HG03135 (cell line): ENCODE data around the gene HHIPL1.
A peak's percentile ranks its signal among the peaks of the same experiment; 100 is the strongest.

Source experiments
- ATAC-seq: cut with Tn5 transposase; IDR thresholded peaks from one replicate; pipeline ENCODE4 v1.9.1; 2021; ENCODE audit warnings: mild to moderate bottlenecking, moderate library complexity; ENCODE audit not compliant: unreplicated experiment

Gene HHIPL1

DNA sequence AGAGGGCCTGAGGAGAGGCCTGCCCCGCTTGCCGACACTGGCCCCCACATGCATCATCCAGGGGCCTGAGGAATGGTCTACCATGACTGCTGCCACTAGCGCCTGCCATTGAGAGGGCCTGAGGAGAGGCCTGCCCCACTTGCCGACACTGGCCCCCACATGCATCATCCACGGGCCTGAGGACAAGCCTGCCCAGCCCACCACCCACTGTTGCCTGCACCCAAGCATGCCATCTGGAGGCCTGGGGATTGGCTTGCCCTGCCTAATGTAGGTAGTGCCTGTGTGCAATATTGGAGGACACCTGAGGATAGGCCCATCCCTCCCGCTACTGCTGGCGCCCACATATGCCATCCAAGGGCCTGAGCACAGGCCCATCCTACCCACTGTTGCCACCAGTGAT, 63.5 kb downstream of the HHIPL1 start:
- ATAC-seq = no peak

DNA sequence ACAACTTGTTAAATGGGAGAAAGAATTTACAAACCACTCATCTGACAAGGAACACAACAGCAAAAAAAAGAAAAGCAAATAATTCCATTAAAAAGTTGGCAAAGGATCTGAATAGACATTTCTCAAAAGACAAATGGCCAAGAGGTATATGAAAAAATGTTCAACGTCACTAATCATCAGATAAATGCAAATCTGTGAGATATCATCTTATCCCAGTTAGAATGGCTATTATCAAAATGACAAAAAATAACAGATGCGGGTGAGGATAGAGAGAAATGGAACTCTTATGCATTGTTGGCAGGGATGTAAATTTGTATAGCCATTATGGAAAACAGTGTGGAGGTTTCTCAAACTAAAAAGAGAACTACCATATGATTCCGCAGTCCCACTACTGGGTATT, 69.0 kb downstream of the HHIPL1 start:
- ATAC-seq = no peak

DNA sequence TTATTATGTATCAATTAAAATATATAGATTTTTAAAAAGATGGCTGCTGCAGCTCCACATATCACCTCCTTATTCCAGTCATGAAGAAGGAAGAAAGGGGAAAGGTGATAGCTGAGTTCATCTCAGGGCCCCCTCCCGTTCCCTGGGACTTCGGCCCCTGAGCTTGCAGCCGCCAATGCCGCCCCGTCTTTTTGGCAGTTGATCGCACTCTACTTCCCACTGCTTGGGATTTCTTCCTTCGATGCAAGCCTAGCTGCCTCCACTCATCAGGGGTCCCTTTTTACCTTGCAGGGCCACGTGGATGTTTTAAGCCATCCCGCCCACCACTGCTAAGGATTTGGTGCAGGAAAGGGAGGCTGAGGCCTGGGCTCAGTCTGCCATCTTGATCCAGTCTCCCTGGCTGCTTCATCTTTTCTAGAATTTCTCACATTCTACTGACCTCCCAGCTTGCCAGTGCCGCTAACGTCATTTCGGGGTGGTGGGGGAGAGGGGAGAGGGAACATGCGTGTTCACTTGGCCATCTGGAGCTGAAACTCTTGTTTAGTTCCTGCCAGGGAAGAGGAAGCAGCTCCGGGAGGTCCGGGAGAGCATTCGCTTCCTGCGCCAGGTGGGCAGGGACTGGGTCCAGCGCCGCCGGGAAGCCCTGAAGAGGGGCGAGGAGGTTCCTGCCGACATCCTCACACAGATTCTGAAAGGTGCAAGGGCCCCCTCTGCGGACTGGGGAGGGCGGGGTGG, 70.5 kb downstream of the HHIPL1 start:
- no peak for ATAC-seq

DNA sequence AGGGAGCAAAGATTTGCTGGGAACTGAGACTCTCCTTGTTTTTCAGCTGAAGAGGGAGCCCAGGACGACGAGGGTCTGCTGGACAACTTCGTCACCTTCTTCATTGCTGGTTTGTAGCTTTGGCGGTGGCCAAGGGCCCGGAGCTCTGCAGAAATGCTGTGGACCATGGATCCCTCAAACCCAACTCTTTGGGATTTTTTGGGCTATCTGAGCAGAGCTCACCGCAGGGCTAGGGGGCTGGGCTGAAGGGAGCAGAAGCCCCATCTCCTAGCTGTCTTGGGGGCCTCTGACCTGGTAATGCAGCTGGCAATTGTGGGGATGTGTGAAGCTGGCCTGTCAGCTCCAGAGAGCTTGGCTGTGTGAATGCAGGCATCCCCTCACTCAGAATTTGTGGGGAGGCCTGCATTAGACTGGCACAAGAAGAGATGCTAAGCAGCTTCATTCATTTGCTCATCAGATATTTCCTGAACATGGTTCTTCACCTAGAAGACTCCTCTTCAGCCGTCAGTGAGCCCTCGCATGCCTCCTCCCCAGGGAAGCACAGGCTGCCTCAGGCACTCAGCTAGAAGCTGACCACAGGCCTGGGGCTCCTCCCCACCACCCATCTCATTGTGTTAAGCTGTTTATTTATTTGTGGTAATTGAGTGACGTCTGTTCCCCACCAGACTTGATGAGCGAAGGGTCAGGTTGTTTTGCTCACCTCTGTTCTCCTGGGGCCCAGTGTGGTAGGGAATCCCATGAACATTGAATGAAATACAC, 71.3 kb downstream of the HHIPL1 start:
- no peak for ATAC-seq

DNA sequence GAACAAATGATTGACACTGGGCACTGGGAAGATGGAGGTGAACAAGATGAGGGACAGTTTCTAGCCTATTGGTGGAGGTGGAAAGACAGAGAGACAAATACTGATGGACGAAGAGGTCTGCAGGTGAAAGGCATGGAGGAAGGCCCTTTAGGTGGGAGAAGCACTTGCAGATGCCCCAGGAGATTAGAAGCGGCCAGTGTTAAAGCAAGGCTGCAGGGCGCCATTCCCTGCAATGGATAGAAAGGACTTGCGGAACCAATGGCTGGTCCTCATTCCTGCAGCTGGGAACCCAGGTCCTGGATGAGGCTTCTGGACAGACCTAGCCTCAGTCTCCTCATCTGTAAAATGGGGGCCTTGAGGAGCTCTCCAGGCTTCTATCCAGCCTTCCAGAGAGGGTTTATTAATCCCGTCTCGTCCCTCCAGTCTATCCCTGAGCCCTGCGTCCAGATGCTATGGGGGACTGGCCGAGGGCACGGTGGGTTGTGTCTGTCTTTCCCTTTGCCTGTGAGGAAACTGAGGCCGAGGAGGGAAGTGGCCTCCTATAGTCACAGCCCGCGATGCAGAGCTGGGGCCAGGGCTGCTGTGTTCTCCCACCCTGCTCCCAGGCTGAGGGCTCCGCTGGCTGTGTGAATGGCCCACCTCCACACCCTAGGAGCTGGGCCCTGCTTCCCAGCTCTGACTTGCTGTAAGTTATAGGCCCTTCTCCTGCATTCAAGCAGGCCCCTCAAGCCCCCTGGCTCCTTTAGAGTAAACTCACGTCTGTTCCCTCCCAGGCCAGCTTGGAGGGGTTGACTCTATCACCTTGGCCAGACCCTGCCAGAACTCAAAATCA, 72.1 kb downstream of the HHIPL1 start:
- ATAC-seq = no peak

DNA sequence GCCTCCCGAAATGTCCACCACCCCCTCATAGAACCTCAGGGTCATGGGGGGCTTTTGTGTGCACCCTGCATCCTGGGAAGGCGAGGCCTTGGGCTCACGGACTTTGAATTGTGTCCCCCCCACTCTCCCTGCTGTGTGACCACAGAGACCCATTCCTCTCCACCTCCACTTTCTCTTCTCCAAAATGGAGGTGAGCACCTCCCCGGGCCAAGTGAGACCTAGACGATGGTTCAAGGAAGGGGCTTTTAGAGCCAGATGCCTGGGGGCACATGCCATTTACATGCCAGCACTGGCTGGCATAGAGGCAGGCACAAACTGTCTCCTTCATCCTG, 72.7 kb downstream of the HHIPL1 start:
- no peak for ATAC-seq

DNA sequence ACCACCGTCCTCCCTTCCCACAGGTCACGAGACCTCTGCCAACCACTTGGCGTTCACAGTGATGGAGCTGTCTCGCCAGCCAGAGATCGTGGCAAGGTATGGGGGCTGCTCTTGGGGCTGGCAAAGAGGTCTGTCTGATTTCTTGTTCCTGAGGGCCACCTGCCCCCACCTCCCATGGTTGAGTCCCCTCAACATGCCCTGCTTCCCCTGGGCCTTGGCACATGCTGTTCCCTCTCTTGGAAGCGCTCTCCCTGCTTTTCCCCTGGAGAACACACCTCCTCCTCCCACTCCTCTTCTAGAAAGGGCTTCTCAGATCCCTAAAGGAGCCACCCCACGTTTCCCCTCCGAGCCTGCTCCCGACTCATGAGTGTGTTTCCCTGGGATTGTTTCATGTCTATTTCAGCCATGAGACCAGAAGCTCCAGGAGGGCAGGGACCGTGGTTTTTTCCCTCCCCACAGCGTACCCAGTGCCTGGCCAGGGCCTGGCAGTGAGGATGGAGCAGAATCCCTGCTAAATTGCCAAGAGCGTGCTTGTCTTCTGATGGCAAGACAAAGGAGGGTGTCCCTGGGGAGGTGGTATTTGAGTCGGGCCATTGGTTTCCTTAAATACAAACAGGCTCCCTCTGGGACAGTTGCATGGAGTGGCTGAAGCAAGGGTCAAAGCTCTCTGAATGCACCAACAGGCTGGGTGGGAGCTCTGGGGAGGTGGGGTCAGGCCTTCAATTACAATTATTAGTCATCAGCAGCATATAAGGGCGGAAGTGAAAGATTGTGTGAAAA, 73.3 kb downstream of the HHIPL1 start:
- ATAC-seq = peak; percentile 85

DNA sequence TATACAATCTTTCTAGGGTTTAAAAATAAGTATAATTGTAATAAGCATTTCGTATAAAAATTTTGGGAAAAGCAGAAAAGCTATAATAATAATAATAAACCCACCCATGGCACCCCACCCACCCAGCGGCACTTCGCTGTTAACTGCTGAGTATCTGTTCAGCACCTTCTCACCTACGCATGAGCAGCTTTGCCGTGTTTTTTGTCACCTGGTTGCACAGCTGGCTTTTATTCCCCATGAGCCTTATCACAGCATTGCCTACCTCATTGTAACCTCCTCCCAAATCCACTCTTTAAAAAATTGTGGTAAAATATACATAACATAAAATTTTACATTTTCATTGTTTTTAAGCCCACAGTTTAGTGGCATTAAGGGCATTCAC, 73.9 kb downstream of the HHIPL1 start:
- ATAC-seq = peak; percentile 59

DNA sequence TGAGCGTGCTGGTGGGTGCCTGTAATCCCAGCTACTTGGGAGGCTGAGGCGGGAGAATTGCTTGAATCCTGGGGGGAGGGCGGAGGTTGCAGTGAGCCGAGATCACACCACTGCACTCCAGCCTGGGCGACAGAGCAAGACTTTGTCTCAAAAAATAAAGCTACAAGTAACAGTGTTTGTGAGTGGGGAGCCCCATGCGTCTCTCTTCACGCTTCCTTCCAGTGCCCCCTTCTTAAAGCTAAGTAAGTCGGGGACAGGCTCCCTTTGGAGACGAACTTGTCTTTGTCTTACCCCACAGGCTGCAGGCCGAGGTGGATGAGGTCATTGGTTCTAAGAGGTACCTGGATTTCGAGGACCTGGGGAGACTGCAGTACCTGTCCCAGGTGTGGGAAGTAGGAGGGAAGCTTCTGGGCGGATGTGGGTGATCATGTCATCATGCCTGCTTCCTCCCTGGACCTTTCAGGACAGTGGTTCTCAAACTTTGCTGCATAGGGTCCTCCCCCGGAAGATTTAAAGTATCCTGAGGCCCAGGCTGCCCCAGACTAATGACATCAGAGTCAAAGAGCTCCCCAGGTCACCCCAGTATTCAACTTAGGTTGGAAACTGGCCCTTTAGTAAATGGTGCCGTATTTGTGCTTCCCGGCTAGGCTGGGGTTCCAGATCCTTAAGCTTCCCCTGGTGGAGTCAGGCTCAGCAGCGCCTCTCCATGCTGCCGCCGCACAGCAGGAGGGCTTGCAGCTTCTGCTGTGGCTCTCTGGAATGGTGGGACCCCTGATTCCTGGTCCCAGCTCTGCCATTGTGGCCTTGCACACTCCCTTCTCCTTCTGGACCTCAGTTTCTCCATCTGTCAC, 76.2 kb downstream of the HHIPL1 start:
- ATAC-seq = no peak

DNA sequence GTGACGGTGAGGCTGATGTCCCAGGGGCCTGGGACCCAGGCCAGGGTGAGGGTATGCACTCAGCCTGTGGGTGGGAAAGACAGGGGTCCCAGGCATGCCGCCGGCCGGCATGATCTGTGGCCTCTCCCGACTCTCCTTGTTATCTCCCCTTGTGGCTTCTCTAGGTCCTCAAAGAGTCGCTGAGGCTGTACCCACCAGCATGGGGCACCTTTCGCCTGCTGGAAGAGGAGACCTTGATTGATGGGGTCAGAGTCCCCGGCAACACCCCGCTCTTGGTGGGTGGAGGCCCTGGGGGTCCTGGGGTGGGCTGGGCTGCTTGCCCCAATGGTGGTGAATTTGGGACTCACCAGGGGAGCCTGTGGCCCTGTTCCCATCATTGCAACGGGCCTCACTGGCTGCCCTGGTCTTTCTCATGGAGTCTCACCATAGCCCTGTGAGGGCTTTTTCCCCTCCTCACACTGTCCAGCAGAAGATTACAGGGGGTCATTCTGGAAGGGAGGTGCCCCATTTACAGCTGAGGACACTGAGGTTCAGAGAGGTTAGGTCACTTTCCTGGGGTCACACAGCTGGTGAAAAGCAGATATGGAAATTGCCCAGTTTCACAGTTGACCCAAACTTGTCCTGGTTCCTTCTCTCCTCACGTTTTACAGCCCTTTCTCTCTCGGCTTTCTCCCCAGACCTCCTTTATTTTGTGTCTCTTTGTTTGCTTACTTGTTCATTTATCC, 77.0 kb downstream of the HHIPL1 start:
- no peak for ATAC-seq

DNA sequence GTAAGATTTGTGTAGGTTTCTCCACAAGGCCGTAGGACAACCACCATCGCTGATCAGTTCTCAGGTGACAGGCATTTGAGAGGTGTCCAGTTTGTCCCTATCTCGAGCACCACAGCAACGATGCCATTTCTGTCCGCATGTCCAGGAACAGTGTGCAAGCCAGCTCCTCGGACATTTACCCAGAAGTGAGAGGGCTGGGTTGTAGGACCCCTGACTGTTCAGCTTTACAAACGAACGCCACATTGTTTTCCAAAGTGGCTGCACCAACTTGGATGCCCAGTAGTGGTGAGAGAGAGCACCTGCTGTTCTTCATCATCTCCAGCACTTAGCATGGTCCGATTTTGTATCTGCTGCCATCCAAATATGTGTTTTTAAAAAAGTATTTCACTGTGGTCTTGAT, 77.8 kb downstream of the HHIPL1 start:
- ATAC-seq = no peak

DNA sequence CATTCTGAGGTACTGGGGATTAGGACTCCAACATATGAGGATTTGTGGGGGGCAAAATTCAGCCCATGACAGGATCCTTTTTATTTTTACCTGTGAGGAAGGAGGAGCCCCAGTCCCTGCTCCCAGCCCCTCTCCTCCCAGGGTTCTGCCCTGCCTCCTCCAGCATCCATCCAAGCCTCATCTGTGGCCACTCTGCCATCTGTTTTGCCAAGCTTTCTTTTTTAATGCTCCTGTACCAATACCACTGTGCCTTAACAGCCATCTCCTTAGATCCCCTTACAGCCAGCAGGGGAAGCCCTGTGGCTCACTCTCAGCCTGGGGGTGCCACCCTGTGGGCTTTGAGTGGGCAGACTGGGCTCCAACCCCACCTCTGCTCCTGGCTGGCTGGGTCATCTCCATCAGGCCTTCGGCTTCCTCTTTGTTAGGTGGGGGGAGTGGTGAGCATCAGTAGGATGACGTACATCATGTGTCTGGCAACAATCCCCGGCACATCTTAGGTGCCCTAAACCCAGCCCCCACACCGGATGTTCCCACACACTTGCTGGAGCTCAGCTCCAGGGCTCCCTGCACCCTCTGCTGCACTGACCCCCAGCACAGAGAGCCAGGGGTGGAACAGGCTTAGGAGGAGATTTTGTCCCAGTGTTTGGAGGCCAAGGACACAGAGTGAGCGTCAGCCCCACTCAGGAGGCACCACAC, 79.4 kb downstream of the HHIPL1 start:
- ATAC-seq = no peak

DNA sequence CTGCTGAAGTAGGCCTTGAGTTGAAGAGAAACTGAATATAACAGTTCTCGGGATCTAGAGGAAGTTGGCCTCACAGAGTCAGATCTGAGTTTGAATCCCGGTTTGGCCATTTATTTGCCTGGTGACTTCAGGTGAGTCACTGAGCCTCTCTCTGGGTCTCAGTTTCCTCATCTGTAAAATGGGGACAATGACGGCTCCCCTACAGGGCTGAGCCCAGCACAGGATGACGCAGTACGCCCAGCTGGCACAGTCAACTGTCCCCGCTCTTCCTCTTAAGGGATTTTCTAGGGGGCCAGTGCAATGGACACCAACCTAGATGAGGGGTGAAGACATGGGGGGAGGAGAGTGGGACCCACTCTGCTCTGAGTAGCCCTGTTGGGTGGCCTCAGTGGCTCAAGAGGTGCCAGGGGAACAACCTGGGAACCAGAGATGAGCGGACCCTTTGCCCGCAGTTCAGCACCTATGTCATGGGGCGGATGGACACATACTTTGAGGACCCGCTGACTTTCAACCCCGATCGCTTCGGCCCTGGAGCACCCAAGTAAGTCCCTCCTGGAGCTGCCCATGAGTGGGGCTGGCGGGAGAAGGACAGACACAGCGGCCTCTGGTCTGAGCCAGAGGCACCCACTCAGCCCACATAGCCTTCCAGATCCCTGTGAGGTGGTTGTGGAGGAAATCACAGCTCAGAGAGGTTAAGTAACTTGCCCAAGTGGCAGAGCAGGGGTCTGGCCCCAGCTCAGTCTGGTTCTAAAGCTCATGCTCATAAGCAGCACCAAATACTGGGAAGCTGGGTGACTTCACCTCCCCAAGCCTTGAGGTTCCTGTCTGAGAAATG, 80.2 kb downstream of the HHIPL1 start:
- ATAC-seq = no peak

DNA sequence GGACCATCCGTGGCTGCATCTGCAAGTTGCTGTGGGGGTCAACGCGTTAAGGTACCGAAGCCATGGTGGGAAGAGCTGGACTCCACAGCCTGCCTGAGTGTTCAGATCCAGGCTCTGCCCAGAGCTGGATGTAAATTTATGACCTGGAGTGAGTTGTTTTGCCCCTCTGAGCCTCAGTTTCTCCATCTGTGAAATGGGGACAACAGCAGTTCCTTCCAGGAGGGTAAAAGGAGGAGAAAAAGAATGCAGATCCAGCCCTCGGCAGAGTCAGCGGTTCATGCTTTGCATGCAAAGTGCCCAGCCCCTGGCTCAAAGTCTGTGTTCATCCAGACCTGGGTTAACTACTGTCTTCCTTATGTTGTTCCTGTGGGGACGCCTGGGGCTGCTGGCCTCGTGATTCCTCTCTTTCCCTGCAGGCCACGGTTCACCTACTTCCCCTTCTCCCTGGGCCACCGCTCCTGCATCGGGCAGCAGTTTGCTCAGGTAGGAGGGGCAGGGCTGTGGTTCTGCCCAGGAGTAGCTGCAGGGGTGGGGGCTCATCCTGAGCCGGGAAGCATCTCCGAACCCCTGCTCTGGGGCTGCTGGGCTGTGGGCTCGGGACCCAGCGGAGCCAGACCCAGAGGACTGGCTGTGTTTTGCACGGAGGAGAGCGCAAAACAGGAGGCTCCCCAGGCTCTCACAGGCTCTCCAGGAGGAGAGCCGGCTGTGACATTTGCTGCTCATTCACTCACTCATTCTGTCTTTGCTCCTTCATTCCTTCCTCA, 81.0 kb downstream of the HHIPL1 start:
- no peak for ATAC-seq

DNA sequence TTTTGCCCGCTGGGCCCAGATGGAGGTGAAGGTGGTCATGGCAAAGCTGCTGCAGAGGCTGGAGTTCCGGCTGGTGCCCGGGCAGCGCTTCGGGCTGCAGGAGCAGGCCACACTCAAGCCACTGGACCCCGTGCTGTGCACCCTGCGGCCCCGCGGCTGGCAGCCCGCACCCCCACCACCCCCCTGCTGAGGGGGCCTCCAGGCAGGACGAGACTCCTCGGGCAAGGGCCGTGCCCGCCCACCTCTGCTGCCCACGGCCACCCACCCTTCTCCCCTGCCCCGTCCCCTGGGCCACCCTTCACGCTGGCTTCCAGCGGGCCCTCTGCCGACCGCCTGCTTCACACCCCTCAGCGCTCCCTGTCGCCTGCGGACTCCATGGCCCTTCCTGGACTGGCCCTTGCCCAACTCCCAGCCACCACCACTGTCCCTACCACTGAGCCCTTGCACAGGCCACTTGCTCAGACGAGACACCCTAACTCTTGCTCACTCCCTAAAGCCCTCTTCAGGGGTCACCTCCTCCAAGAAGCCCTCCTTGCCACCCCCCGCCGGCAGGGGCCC, 81.7 kb downstream of the HHIPL1 start:
- no peak for ATAC-seq

DNA sequence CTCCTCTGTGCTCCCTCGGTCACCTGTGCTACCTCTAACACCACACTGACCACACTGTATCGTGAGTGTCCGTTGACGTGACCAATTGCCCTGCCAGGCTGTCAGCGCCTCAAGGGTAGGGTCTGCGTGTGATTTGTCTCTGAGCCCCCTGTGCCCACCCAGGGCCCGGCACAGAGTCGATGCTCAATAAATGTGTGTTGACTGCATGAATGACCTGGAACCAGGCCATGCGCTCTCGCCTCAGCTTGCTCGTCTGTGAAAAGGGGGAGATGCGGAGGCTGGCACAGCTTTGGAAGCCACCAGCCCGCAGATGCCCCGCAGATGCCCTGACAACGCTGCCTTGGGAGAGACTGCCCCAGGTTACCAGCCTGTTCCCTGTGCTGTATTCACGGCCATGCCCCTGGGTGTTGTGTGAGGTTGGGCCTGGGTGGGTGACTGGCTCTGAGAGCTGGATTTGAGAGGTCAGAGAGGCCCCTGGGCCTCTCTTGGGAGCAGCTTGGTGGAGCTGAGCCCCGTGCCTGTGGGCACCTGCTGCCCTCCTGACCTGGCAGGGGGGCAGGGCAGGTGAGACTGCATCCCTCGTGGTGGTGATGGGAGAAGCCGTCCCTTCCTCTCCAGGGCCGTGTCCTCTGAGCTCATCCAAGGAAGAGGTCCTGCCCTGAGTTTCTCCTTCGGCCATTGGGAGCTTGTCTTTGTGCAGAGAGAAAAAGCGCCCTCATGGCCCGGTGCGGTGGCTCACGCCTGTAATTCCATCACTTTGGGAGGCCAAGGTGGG, 82.4 kb downstream of the HHIPL1 start:
- no peak for ATAC-seq
